ENCODE results near the gene DDB1. TPM values are rescaled to one million over a fixed set of nuclear protein-coding genes. Genes with fewer than 3 reads are reported as not detected.

DDB1 gene
- total and polyA plus RNA-seq, 5 donors, result 103 to 132 (median 129) TPM

- H3K27ac ChIP-seq (ENCODE audit: low read length), result no peak overlapping the region
- H3K4me3 ChIP-seq (ENCODE audit: low read length), result no peak overlapping the region
- ATAC-seq, result no peak
- no peaks in the 10 kb centered on the region for H3K9me3 ChIP-seq (ENCODE audit: control insufficient read depth, low read length)
- H3K27me3 ChIP-seq (ENCODE audit: control insufficient read depth, insufficient read depth), result no peaks in the 10 kb centered on the region
- H3K4me1 ChIP-seq (ENCODE audit: control insufficient read depth, insufficient read depth, low read length), result no peaks in the 10 kb centered on the region
- no peak for DNase-seq
- intact Hi-C loops (cut with DNase I), result no loop called here
- 84% methylated on average over 20 of the region's 20 CpGs for WGBS
These were observed 9.4 kb upstream of the DDB1 start for GRCh38 chr11:61342207-61342803.

DNA sequence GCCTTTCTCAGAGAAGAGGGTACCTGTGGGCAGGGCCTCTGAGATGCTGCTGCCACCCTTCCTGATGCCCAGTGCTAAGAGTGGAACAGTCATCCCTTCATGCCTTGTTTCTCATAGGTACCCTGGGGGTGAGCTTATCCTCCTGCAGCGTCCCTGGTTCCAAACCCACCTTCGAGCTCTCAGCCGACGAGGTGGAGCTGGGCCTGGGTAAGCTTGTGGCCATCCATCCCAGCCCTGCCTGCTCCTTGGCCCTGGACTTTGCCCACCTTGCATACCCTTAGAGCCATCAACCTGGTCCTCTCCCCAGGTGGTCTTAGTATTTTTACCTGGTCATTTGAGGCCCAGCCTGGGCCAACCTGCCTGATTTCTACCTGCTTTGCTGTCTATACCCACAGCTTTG is 8.8 kb upstream of the DDB1 start:
- ATAC-seq, result no peak
- intact Hi-C loops (cut with DNase I), result no loop called here
- Histone ChIP-seq H3K9me3 (ENCODE audit: control insufficient read depth, low read length) (no peaks in the 10 kb centered on the region), H3K27ac (ENCODE audit: low read length) (no peak overlapping the region), H3K4me3 (ENCODE audit: low read length) (no peak overlapping the region), H3K4me1 (ENCODE audit: control insufficient read depth, insufficient read depth, low read length) (no peaks in the 10 kb centered on the region), H3K27me3 (ENCODE audit: control insufficient read depth, insufficient read depth) (no peaks in the 10 kb centered on the region)
- 89% methylated on average over 4 of the region's 4 CpGs for WGBS
- no peak for DNase-seq

DNA sequence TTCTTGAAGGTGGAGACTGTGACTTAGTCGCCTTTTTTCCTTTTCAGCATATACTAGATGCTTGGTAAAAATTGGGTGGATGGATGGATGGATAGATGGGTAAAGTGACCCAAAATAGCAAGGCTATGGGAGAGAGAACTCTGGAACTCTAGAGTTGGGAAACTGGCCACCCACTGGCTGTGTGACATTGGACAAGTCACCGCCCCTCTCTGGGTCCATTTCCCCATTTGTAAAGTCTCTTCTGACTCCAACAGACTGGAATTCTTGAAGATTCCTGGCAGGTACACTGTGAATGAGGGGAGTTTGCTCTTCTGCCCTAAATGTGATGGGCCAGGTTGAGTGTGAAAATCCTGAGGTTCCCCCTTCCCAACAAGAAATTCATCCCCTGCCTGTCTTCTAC is 8.1 kb upstream of the DDB1 start:
- Histone ChIP-seq H3K4me3 (ENCODE audit: low read length) (no peak overlapping the region), H3K27me3 (ENCODE audit: control insufficient read depth, insufficient read depth) (no peaks in the 10 kb centered on the region), H3K4me1 (ENCODE audit: control insufficient read depth, insufficient read depth, low read length) (no peaks in the 10 kb centered on the region), H3K9me3 (ENCODE audit: control insufficient read depth, low read length) (no peaks in the 10 kb centered on the region), H3K27ac (ENCODE audit: low read length) (no peak overlapping the region)
- no peak for DNase-seq
- intact Hi-C loops (cut with DNase I), result no loop called here
- 94% methylated on average over 2 of the region's 2 CpGs for WGBS
- ATAC-seq, result no peak

GRCh38 chr11:61339490-61339878 is 6.6 kb upstream of the DDB1 start:
- ATAC-seq (no peak), DNase-seq (no peak)
- no peak overlapping the region for H3K27ac ChIP-seq (ENCODE audit: low read length)
- no peaks in the 10 kb centered on the region for H3K9me3 ChIP-seq (ENCODE audit: control insufficient read depth, low read length)
- WGBS, result 89% methylated on average over 4 of the region's 4 CpGs
- H3K4me1 ChIP-seq (ENCODE audit: control insufficient read depth, insufficient read depth, low read length), result no peaks in the 10 kb centered on the region
- no peaks in the 10 kb centered on the region for H3K27me3 ChIP-seq (ENCODE audit: control insufficient read depth, insufficient read depth)
- no peak overlapping the region for H3K4me3 ChIP-seq (ENCODE audit: low read length)
- intact Hi-C loops (cut with DNase I), result loop anchor here in 2 of 4 donors (5.0 kb wide), 1 partner anchor 43 kb away; no protein-coding TSS in a partner anchor

- WGBS, result 90% methylated on average over 26 of the region's 26 CpGs
- Histone ChIP-seq H3K9me3 (ENCODE audit: control insufficient read depth, low read length) (no peaks in the 10 kb centered on the region), H3K4me1 (ENCODE audit: control insufficient read depth, insufficient read depth, low read length) (no peaks in the 10 kb centered on the region), H3K27ac (ENCODE audit: low read length) (no peak overlapping the region), H3K27me3 (ENCODE audit: control insufficient read depth, insufficient read depth) (no peaks in the 10 kb centered on the region), H3K4me3 (ENCODE audit: low read length) (no peak overlapping the region)
- intact Hi-C loops (cut with DNase I), result loop anchor here in 2 of 4 donors (5.0 kb wide), 1 partner anchor 43 kb away; no protein-coding TSS in a partner anchor
- ATAC-seq (no peak), DNase-seq (no peak)
These were observed 6.0 kb upstream of the DDB1 start for GRCh38 chr11:61338783-61339489.

GRCh38 chr11:61337706-61338470 is 5.0 kb upstream of the DDB1 start:
- no peak for DNase-seq
- H3K4me1 ChIP-seq (ENCODE audit: control insufficient read depth, insufficient read depth, low read length), result no peaks in the 10 kb centered on the region
- intact Hi-C loops (cut with DNase I), result loop anchor here (2.0 to 5.0 kb wide), 2 partner anchors 44 to 47 kb away; no protein-coding TSS in a partner anchor
- ATAC-seq, result no peak
- no peak overlapping the region for H3K4me3 ChIP-seq (ENCODE audit: low read length)
- no peak overlapping the region for H3K27ac ChIP-seq (ENCODE audit: low read length)
- H3K27me3 ChIP-seq (ENCODE audit: control insufficient read depth, insufficient read depth), result no peaks in the 10 kb centered on the region
- H3K9me3 ChIP-seq (ENCODE audit: control insufficient read depth, low read length), result no peaks in the 10 kb centered on the region
- WGBS, result 93% methylated on average over 15 of the region's 15 CpGs

GRCh38 chr11:61336171-61336935 is 3.4 kb upstream of the DDB1 start:
- peak; percentile 46 to 63 for ATAC-seq
- H3K4me1 ChIP-seq (ENCODE audit: control insufficient read depth, insufficient read depth, low read length), result peaks cover 2% of the 10 kb centered on the region
- no peaks in the 10 kb centered on the region for H3K9me3 ChIP-seq (ENCODE audit: control insufficient read depth, low read length)
- H3K27ac ChIP-seq (ENCODE audit: low read length), result no peak overlapping the region
- intact Hi-C loops (cut with DNase I), result loop anchor here (2.0 to 5.0 kb wide), 2 partner anchors 46 to 48 kb away; no protein-coding TSS in a partner anchor
- no peak overlapping the region for H3K4me3 ChIP-seq (ENCODE audit: low read length)
- peak; percentile 75 to 91 (median 90) for DNase-seq
- 32% methylated on average over 8 of the region's 8 CpGs for WGBS
- no peaks in the 10 kb centered on the region for H3K27me3 ChIP-seq (ENCODE audit: control insufficient read depth, insufficient read depth)

GRCh38 chr11:61335355-61335710 is 2.4 kb upstream of the DDB1 start:
- DNase-seq (no peak), ATAC-seq (no peak)
- intact Hi-C loops (cut with DNase I), result loop anchor here in 2 of 4 donors (5.0 kb wide), 1 partner anchor 47 kb away; no protein-coding TSS in a partner anchor
- 72% methylated on average over 1 of the region's 1 CpG for WGBS
- no peak overlapping the region for H3K27ac ChIP-seq (ENCODE audit: low read length)
- H3K4me1 ChIP-seq (ENCODE audit: control insufficient read depth, insufficient read depth, low read length), result peaks cover 4% of the 10 kb centered on the region
- H3K4me3 ChIP-seq (ENCODE audit: low read length), result no peak overlapping the region
- no peaks in the 10 kb centered on the region for H3K27me3 ChIP-seq (ENCODE audit: control insufficient read depth, insufficient read depth)
- no peaks in the 10 kb centered on the region for H3K9me3 ChIP-seq (ENCODE audit: control insufficient read depth, low read length)

- intact Hi-C loops (cut with DNase I), result loop anchor here in 2 of 4 donors (5.0 kb wide), 1 partner anchor 48 kb away; no protein-coding TSS in a partner anchor
- ATAC-seq (no peak), DNase-seq (no peak)
- Histone ChIP-seq H3K4me3 (ENCODE audit: low read length) (no peak overlapping the region), H3K27ac (ENCODE audit: low read length) (no peak overlapping the region), H3K4me1 (ENCODE audit: control insufficient read depth, insufficient read depth, low read length) (peaks cover 4% of the 10 kb centered on the region), H3K9me3 (ENCODE audit: control insufficient read depth, low read length) (no peaks in the 10 kb centered on the region), H3K27me3 (ENCODE audit: control insufficient read depth, insufficient read depth) (no peaks in the 10 kb centered on the region)
- WGBS, result 83% methylated on average over 16 of the region's 16 CpGs
These were observed 1.8 kb upstream of the DDB1 start for GRCh38 chr11:61334434-61335354.
